ENCODE results near the gene MAN1C1. TPM values are rescaled to one million over a fixed set of nuclear protein-coding genes. Genes with fewer than 3 reads are reported as not detected.

MAN1C1 gene
- total RNA-seq, 2 experiments from 2014 or later: 3.7 to 4.4 TPM

DNA sequence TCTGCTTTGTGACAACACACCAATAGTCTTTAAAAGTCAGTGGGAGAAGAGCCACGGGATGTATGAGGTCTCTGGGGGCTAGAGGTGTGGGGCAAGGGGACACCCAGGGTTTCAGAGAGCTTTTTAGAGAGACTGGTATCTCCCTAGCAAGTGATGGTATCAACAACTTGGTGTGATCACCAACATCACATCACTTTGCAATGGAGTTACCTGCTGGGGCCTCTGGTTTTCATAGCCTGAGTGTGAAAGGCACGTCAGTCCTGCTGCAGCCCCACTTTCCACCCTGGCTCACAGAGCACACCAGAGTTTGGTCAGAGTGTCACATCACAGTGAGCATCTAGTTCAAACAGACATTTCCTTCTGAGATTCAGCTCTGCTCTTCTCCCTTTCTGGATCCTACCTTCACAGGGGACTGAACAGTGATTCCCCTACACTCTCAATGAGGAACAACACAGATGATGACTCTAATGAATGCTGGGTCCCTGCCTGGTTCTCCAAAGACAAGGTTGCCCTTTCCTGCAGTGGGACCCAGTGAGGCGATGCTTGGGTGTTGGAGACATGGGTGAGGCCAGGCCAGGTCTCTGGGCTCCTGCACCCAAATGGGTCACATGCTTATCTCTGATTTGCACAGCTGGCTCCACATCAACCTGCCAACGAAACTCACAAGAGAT, 2.0 kb upstream of the MAN1C1 start:
- Mint-ChIP-seq H3K36me3 (ENCODE audit: low read depth) (no peaks in the 10 kb centered on the region), H3K4me1 (ENCODE audit: low read depth) (peaks cover 43% of the 10 kb centered on the region), H3K9me3 (no peaks in the 10 kb centered on the region), H3K27ac (no peak overlapping the region), H3K27me3 (peaks cover 21% of the 10 kb centered on the region), H3K4me3 (no peak overlapping the region)
- ChIA-PET CTCF (interaction anchor here (0.7 to 2.7 kb wide), 8 partner anchors 9 to 181 kb away, joined by 3 to 9 read pairs (median 4); no protein-coding TSS in a partner anchor), POLR2A (interaction anchor here (1.0 to 2.1 kb wide), 3 partner anchors 10 to 67 kb away, joined by 3 to 7 read pairs (median 5); no protein-coding TSS in a partner anchor)
- ATAC-seq (no peak), DNase-seq (peak; percentile 40)
- intact Hi-C loops (cut with micrococcal nuclease): no loop called here
- TF ChIP-seq, protein P1, sequence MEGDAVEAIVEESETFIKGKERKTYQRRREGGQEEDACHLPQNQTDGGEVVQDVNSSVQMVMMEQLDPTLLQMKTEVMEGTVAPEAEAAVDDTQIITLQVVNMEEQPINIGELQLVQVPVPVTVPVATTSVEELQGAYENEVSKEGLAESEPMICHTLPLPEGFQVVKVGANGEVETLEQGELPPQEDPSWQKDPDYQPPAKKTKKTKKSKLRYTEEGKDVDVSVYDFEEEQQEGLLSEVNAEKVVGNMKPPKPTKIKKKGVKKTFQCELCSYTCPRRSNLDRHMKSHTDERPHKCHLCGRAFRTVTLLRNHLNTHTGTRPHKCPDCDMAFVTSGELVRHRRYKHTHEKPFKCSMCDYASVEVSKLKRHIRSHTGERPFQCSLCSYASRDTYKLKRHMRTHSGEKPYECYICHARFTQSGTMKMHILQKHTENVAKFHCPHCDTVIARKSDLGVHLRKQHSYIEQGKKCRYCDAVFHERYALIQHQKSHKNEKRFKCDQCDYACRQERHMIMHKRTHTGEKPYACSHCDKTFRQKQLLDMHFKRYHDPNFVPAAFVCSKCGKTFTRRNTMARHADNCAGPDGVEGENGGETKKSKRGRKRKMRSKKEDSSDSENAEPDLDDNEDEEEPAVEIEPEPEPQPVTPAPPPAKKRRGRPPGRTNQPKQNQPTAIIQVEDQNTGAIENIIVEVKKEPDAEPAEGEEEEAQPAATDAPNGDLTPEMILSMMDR (IDR thresholded peaks at IDR 0.05): no peak

DNA sequence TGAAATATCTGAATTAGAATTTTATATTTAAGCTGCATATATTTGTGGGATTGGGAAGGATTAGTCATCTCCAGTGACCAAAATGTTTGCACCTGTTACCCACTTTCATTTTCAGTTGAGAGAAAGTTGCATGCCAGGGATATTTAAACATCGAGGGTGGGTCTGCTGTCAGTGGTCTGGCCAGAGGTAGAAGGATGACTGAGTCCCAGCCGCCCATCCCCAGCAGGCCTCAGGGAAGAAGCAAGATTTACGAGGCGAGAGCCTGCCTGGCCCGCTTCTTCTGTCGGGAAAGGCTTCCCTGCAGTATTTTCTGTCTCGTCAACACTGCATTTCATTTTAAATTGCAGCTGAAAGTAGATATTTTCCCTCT, 1.4 kb upstream of the MAN1C1 start:
- H3K27ac Mint-ChIP-seq: no peak overlapping the region
- ChIA-PET POLR2A (interaction anchor here (1.0 to 2.1 kb wide), 2 partner anchors 9 to 61 kb away, joined by 5 to 7 read pairs; no protein-coding TSS in a partner anchor), CTCF (interaction anchor here (0.7 to 2.7 kb wide), 9 partner anchors 9 to 181 kb away, joined by 3 to 9 read pairs (median 4); no protein-coding TSS in a partner anchor)
- intact Hi-C loops (cut with micrococcal nuclease): no loop called here
- no peaks in the 10 kb centered on the region for H3K9me3 Mint-ChIP-seq
- TF ChIP-seq, protein P1 (IDR thresholded peaks at IDR 0.05): no peak
- peaks cover 48% of the 10 kb centered on the region for H3K4me1 Mint-ChIP-seq (ENCODE audit: low read depth)
- H3K4me3 Mint-ChIP-seq: no peak overlapping the region
- DNase-seq (peak; percentile 24), ATAC-seq (no peak)
- H3K36me3 Mint-ChIP-seq (ENCODE audit: low read depth): no peaks in the 10 kb centered on the region
- peaks cover 18% of the 10 kb centered on the region for H3K27me3 Mint-ChIP-seq

DNA sequence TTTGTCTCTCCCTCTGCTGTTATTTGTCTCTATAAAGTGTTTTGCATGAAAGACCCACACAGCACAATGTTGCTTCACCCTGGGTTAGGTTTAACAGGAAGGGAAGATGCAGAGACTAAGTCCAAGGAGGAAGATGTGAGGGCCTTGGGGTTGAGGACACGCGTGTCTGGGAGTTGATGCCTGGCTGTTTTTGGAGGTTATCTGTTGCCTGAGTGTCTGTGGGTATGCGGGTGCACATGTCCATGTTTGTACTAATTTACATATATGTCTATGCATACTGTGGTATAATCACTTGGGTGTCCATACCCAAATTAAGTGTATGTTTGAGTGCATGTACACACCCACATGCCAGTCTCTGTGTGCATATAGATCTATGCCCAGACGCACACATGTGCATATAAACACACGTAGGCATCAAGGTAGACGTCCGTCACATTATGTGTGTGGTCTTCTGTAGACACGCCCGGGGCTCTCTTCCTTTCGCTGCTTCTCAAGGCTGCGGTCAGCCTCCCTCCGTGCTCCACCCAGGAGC, 962 bp upstream of the MAN1C1 start:
- peaks cover 52% of the 10 kb centered on the region for H3K4me1 Mint-ChIP-seq (ENCODE audit: low read depth)
- intact Hi-C loops (cut with micrococcal nuclease): no loop called here
- no peak for ATAC-seq

DNA sequence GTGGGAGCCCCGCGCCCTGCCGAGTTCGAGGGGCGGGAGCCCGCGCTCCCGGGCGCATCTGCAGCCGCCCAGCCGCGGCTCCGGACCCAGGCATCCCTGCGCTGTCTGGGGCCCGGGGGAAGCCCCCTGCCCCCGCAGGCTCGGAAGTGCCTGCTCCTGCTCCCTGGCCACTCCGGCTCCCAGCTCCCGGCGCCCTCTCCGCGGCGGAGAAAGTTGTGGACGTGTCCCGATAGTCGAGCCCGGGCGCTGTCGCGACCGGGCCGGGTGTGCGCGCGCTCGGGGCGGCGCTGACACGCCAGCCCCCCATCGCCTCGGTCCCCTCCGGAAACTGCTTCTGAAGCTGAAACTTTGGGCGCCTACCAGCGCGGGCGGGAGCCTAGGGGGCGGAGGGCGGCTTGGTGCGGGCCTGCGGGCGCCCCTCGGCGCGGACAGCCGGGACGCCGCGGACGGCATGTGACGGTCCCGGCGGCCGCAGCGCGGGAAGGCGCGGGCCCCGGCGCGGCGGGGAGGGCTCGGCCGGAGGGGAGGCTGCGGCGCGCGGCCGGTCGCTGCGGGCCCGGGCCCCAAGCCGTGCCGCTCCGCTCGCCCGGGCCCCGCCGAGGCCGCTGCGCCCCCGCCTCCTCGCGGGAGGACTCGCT, 515 bp downstream of the MAN1C1 start:
- ChIA-PET POLR2A (interaction anchor here (0.8 to 1.2 kb wide), 5 partner anchors 15 to 202 kb away, joined by 3 to 5 read pairs (median 4); no protein-coding TSS in a partner anchor), CTCF (interaction anchor here (1.0 to 2.7 kb wide), 3 partner anchors 15 to 193 kb away, joined by 3 to 9 read pairs (median 4); no protein-coding TSS in a partner anchor)
- Mint-ChIP-seq H3K27ac (no peak overlapping the region), H3K27me3 (peaks cover 12% of the 10 kb centered on the region), H3K4me3 (peak overlapping the region; percentile 61), H3K9me3 (no peaks in the 10 kb centered on the region), H3K36me3 (ENCODE audit: low read depth) (no peaks in the 10 kb centered on the region), H3K4me1 (ENCODE audit: low read depth) (peaks cover 59% of the 10 kb centered on the region)
- intact Hi-C loops (cut with micrococcal nuclease): no loop called here
- DNase-seq (peak; percentile 58), ATAC-seq (no peak)
- TF ChIP-seq, protein P1 (IDR thresholded peaks at IDR 0.05): no peak

More for the DNA sequence above, 962 bp upstream of the MAN1C1 start:
- TF ChIP-seq, protein P1 (IDR thresholded peaks at IDR 0.05): no peak
- CTCF ChIA-PET: interaction anchor here (1.1 to 2.7 kb wide), 9 partner anchors 17 to 195 kb away, joined by 3 to 9 read pairs (median 3); no protein-coding TSS in a partner anchor
- no peaks in the 10 kb centered on the region for H3K36me3 Mint-ChIP-seq (ENCODE audit: low read depth)
- peaks cover 17% of the 10 kb centered on the region for H3K27me3 Mint-ChIP-seq
- peak; percentile 37 for DNase-seq
- H3K27ac Mint-ChIP-seq: no peak overlapping the region
- POLR2A ChIA-PET: interaction anchor here (1.0 to 2.1 kb wide), 2 partner anchors 9 to 60 kb away, joined by 5 to 7 read pairs; no protein-coding TSS in a partner anchor
- H3K9me3 Mint-ChIP-seq: no peaks in the 10 kb centered on the region
- H3K4me3 Mint-ChIP-seq: peak overlapping the region; percentile 24
